Embryonic facial prominence (tissue), 1 donor: ENCODE data around the gene INPP5D.
A peak's percentile ranks its signal among the peaks of the same experiment; 100 is the strongest.
"Not testable (repeated sequence)": the region's sequence is repeated elsewhere in the genome, so short reads cannot be mapped to it uniquely, and the experiment has no call there.

Experiments used
- DNase-seq: peaks from one replicate; pipeline ENCODE4 v3.0.0-alpha.2; 2016; ENCODE audit errors: extremely low spot score

The INPP5D gene

DNA sequence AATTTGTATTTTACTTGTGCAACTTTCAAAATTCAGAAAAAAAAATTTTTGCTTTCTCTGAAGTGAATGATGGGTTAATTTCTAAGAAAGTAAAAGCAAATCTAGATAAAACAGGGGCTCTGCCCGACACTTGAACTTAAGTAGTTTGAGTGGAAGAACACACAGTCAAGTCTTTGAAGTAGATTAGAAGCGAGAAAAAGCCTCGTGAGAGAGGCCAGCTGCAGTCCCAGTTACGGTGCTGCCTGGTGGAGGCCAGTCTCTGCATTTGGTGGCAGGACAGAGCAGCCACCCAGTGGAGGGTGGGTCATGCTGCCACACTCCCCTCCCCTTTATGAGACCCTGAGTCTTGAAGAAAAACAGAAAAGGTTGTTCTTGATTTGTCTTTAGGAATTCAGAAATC, 81.8 kb downstream of the INPP5D start:
- DNase-seq, result no peak

DNA sequence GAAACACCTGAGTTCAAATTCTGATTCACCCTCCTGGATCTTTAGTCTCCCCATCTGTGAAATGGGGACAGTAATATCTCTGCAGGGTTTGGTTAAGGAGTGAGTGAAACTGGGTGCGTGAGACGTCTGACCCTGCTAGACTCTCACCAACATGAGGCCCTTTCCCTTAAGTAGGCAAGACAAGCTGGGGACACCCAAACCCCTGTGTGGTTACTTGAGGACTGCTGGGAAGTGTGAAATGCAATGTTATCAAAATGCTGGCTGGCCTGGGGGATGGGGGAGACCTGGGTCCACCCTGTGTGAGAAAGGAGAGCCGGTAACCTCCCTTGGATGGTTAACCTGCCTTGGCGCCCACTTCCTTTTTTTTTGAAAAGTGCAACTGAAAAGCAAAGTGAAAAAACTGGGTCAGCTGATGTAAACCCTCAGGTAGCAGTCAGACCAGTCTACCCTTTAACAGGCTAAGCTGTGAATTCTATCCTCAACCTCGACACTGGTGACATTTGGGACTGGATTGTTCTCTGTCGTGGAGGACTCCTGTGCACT, 82.3 kb downstream of the INPP5D start:
- no peak for DNase-seq

DNA sequence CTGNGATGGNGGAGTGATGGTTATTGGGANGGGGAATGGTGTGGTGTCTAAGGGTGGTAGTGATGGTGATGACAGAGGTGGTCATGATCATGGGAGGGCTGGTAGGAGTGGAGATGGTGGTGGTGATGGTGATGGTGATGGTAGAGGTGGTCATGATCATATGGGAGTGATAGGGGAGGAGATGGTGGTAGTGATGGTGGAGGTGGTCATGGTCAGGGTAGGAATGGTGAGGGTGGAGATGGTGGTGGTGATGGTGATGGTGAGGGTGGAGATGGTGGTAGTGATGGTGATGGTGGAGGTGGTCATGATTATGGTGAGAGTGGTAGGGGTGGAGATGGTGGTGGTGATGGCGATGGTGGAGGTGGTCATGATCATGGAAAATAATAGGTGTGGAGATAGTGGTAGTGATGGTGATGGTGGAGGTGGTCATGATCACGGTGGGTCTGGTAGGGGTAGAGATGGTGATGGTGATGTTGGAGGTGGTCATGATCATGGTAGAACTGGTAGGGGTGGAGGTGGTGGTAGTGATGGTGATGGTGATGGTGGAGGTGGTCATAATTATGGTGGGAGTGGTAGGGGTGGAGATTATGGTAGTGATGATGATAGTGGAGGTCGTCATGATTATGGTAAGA, 83.7 kb downstream of the INPP5D start:
- DNase-seq, result no peak

DNA sequence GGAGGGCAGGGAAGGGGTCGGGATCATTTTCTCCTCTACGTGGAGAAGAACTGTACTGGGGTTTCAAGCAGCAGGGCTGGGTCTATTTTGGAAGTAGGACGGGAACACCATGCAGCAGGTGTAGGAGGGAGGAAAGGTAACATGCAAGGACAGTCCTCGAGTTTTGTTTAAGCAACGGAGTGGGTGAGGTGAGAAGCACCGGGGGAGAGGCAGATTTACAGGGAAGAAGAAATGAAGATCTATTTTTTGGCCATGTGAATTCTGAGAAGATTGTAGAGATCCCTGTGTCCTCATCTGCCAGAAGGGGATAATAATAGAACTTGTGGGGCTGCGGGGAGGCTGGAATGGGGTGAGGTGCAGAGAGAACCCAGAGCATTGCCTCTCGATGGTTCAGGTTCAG, 85.6 kb downstream of the INPP5D start:
- no peak for DNase-seq

DNA sequence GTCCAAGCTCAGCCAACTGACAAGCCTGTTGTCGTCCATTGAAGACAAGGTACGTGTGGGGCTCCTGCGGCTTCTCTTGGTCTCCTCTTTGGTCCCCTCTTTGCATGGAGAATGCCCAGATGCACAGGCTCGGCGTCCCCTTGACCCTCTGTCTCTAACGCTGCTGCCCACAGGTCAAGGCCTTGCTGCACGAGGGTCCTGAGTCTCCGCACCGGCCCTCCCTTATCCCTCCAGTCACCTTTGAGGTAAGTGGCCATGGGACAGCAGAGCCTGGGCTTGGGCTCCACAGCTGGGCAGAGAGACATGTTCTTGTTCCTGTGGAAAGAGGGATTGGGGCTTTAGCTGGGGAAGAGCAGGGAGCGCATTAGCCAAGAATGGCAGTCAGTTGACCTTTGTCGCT, 86.1 kb downstream of the INPP5D start:
- no peak for DNase-seq

DNA sequence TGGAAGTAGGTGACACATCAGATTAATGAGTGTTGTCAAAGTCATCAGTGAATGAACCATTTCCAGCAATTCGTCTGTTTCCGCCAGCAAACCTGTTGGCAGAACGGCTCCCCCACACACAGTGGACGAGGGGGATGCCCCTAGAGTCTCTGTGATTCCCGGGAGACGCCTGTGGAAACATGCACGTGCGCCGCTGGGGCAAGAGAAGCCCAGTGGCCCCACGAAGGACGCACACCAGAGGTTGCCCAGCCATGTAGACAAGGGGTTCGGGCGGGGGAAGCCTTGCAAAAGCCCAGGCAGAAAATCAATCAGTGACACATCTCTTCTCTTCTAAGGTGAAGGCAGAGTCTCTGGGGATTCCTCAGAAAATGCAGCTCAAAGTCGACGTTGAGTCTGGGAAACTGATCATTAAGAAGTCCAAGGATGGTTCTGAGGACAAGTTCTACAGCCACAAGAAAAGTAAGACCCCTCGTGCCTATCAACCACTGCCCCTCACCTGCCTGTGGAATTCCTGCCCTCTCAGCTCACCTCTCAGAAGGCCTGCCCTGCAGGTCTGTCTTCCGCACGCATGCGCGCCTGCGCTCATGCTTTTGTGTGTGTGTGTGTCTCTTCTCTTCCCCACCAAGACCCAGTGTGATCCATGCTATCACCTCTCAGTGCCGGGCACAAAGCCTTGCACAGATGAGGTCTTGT, 87.1 kb downstream of the INPP5D start:
- no peak for DNase-seq

DNA sequence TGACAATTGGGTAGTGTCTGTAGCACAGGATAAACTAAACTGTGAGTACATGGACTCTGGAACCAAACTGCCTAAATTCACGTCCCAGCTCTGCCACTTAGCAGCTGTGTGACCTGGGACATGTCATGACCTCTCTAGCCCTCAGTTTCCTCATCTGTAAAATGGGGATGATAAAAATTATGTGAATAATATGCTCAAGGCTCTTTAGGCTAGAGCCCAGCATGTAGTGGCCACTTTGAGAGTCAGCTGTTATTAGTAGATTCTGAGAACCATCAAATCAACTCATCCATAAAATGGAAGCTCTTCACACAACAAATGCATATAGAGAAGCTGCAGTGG, 87.7 kb downstream of the INPP5D start:
- no peak for DNase-seq

DNA sequence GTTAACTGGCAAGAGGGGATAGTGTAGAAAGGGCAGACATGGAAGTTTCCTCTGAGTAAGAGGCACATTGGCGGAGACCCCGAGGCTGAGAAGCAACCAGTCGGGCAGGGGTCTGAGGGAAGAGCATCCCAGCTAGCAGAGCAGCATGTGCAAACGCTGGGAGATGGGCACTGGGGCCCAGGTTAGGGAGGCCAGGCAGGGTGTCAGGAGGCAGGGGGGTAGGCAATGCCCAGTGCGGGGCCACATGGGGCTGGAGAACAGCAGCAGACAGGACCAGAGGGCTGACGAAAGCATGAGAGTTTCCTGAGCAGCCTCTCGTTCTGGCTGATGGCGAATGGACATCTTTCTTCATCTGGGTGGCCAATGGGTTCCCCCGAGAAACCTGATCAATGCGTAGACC, 88.2 kb downstream of the INPP5D start:
- no peak for DNase-seq

DNA sequence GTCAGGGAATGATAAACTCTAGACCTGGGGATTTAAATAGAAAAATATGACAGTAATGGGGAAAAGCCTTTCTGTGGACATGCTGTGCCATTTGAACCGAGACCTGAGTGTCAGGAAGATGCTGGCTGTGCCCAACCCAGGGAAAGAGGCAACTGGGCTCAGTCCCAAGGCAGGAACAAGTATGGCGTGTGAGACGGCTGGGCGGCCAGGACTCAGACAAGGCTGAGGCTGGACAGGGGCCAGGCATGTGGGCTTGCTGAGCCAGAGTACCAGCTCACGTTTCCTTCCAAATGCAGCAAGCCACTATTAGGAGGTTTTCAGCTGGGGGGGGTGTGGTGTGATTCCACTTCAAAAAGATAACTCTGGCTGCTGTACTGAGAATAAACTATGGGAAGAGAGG, 92.4 kb downstream of the INPP5D start:
- peak; percentile 17 for DNase-seq

DNA sequence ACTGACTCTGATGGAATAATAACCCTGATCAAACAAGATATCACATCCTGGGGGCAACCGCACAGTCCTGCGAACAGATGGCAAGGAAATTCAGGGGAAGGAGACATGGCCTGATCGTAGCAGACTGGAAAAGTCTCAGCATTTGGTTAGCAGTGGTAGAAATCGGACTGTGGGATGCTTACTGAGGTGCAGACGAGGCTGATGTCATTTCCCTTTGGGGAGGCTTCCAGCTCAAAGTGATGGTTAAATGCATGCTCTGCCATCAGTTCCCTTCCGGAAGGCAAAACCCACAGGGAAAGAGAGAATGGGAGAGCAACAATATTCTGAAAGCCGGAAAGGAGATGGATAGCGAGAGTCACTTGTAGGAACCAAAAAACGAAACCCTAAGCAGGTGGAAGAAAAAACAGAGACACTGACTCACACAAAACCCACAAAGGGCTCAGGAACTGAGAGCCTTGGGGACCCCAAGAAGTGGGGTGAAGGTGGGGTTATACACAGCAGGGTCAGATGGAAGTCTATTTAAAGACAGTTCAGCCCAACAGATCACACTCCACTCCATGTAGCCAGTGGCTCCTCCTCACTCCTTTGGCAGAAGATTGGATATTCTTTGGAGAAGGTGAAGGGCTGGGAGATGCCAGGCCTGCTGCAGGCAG, 93.1 kb downstream of the INPP5D start:
- no peak for DNase-seq

DNA sequence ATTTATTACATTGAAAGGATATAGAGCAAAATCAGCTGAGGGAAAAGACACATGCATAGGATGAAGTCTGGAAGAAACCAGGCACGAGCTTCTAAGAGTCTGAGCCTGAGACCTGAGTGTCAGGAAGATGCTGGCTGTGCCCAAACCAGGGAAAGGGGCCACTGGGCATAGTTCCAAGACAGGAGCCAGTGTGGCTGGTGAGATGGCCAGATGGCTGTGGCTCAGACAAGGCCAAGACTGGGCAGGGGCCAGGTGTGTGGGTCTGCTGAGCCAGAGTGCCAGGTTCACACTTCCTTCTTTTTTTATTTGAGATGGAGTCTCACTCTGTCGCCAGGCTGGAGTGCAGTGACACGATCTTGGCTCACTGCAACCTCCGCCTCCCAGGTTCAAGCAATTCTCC, 95.9 kb downstream of the INPP5D start:
- no peak for DNase-seq

DNA sequence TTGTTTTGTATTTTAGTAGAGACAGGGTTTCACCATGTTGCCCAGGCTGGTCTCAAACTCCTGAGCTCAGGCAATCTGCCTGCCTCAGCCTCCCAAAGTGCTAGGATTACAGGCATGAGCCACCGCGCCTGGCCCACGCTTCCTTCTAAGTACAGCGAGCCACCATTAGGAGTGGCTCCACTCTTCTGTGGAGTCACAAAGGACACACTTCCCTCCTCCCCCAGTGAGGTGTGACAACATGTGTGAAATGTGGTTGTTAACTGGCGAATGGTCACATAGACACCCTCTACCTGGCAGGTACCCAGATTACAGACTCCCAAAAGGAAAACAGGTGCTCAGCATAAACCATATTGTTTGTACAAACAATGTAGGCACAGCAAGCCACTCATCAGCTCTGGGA, 96.3 kb downstream of the INPP5D start:
- DNase-seq, result not testable (repeated sequence)

DNA sequence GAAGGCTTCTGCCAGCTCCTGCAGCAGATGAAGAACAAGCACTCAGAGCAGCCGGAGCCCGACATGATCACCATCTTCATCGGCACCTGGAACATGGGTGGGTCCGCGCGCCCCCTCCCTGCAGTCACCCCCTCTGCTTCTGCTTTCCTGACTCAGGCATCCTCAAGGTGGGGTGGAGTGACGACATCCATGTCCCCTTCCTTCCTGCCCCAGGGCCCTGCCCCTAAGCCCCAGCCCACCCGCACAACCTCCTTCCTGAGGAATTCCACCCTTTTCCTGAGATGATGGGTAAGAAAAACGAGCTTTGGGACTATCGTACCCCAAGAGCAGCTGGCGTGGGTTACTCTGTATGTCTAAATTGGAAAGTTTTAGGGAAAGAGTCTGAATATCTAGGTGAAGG, 101.6 kb downstream of the INPP5D start:
- DNase-seq, result no peak

DNA sequence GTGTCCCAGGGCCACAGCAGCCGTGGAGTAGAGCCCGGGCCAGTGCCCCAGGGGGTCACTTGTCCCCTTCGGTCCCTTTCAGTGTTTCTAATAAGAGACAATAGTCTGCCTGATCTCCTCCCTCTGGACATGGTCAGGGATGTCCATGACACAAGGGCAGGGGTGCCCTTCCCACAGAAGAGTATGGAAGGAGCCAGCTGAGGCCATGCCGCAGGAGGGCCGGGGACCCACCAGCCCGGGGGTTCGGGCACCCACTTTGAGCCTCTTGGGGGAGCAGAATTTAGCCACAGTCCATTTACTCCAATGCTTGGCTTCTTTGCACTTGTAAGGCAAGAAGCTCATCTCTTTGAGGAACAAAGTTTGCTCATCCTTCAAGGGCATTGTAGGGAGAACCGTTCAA, 102.6 kb downstream of the INPP5D start:
- no peak for DNase-seq

DNA sequence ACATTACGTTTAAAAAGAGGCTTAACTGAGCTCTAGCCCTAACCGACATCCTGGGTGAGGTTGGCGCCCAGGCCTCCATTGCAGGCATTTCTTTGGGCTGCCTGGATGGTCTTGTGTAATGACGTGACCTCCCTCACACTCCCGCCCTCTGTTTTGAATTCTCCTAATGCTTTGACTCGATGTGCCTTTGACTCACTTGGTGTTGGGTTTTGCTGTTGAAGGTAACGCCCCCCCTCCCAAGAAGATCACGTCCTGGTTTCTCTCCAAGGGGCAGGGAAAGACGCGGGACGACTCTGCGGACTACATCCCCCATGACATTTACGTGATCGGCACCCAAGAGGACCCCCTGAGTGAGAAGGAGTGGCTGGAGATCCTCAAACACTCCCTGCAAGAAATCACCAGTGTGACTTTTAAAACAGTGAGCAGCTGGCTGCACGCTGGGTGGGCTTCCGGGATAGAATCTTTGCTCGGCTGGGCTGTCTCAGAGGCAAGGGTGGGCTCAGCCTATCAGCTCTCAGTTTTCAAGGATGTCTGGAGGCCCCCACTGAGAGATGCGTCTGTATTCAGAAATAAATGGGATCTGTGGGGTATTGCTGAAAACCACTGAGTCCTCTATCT, 103.5 kb downstream of the INPP5D start:
- no peak for DNase-seq

DNA sequence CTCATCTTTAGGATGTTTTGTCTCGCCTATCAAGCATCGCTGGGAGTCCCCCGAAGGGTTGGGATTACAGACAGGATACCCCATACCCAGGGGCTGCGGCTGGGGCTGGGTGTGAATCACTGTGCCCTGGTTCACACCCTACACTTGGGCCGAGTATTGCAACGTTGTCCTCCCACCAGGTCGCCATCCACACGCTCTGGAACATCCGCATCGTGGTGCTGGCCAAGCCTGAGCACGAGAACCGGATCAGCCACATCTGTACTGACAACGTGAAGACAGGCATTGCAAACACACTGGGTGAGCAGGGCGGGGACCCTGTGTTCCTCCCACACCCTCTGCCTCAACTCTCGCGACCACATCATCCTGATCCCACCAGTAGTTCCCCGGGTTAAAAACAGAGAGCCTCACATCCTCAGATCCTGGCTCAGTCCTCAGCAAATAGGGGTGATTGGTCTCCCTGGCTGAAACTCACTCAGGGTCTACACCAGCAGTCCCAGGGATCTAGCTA, 104.0 kb downstream of the INPP5D start:
- no peak for DNase-seq

DNA sequence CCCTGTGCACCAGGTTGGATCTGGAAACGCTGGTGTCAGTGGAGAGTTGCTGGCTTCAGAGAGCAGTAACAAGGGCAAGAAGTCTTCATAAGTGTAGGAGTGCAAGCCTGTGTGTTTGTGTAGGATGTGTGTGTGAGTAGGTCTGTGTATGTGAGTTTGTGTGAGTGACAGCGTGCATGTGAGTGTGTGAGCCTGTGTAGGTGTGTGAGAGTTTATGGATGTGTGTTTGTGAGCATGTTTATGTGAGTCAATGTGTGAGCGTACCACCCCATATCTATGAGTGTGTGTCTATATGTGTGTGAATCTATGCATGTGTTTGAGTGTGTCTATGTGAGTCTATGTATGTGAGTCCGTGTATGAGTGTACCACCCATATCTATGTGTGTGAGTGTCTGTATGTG, 104.8 kb downstream of the INPP5D start:
- DNase-seq, result no peak

DNA sequence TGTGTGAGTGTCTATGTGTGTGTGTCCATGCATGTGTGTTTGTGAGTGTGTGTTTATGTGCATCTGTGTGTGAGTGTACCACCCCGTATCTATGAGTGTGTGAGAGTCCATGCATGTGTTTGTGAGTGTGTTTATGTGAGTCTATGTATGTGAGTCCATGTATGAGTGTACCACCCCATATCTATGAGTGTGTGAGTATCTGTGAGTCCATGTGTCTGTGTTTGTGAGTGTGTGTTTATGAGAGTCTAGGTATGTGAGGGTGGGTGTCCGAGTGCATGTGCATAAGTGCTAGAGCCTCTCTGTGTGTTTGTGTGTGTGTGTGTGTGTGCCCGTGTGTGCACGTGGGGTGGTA, 105.4 kb downstream of the INPP5D start:
- no peak for DNase-seq

DNA sequence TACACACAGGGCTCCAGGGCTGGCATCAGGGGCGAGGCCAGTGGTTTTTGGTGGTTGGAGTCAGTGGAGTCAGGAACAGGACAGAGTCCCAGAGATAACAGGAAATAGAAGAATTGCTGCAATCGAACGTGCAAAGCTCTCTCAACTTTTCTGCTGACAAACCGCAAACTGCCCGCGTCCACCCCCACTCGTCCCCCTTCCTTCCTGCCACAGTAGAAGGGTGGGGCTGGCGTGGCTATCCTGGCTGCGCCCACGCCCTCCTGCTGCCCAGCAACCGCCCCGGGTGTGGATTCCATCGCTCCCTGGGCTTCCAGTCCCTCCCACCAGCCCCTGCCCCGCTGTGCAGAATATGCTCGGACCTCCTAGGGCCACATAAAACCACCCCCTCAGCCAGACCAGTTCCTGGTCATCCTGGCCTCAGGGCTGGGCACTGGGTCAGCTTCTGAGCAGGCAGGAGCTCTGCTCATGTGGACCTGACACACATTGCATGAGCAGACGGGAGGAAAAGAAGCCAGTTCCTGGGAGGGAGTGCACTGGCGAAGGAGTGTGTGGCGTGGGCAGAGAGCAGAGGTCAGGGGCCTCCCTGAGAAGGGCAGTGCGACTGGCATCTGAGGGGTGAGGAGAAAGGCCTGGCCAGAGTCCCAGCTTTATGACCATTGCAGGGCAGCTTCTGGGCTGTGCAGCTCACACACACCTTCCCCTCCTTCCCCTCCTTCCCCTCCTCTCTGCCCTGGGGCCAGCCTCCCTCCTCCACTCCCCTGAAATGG, 105.9 kb downstream of the INPP5D start:
- DNase-seq, result no peak

DNA sequence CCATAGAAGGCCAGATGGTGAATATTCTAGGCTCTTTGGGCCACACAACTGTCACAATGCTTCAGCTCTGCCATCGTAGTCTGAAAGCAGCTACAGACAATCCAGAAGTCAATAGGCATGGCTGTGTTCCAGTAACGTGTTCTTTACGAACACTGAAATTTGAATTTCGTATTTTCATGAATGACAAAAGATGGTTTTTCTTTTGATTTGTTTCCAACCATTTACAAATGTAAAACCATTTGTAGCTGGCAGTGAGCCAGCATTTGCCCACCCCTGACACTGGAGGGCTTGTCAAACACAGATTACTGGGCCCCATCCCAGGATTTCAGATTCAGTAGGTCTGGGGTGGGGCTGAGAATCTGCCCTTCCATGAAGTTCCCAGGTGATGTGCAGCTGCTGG, 108.3 kb downstream of the INPP5D start:
- no peak for DNase-seq

DNA sequence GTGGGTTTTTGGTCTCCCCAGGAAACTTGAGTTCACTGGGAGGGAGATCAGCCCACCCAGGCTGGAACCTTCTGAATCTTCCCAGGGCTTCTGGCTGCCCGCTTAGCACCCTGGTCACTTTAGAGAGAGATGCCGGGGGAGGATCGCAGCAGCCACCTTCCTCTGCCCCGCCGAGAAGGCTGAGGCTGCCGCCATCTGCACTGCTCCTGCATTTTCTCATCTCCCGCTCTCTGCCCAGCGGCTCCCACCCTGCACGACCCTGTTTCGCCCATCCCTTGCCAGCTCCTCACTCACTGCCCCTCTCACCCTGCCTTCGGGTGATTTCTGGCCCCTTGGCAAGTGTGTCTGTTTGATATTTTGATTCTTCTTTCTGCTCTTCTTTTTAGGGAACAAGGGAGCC, 108.8 kb downstream of the INPP5D start:
- no peak for DNase-seq

DNA sequence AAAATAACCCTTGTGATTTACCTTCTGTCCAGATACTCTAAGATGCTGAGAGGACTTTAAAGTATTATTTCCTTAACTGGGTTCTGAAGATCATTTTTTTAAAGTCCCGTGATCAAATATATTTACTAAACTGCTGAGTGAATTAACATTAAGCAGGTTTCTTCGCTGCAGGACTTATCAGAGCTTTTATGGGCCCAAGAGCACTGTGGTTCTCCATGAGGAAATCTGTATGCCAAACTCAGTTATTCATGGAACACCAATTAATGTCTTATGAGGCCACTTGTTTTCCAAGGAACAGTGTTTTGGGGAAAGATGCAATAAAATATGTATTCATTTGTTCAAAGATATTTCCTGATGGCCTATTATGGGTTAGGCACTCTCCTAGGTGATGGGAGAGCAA, 111.2 kb downstream of the INPP5D start:
- DNase-seq, result no peak
